Esophagus muscularis mucosa (tissue), 3 donors: ENCODE data around the gene DYNLT2B.

Experiments
- POLR2A ChIP-seq: fragments of 450-650 bp; IDR thresholded peaks from one replicate; pipeline ENCODE4 v1.6.1; 2017; ENCODE audit warnings: antibody characterized with exemption, moderate library complexity, mild to moderate bottlenecking, low read depth
- TF ChIP-seq, protein P1 (sequence below), 3 experiments: fragments of 200-600 bp in 2 of 3; fragments of 450-650 bp in 1 of 3; sonication (generic) in 2 of 3; IDR thresholded peaks; one replicate each; pipeline ENCODE4 v1.5.1; 2017 to 2019; ENCODE audit warnings: antibody characterized with exemption in 3 of 3, mild to moderate bottlenecking in 2 of 3, moderate library complexity in 1 of 3

DNA sequence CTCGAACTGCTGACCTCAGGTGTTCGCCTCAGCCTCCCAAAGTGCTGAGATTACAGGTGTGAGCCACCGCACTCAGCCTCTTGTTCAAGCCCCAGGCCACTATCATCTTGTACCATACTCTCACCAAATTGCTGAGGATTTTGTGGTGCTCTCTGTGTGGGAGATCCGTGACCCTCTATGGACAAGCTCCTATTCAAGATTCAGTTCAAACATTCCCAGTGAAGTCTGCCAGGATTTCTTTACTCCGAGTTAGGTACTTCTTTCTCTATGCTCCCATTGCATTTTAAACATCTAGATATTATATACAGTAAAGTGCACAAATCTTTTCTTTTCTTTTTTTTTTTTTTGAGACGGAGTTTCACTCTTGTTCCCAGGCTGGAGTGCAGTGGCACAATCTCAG is 21.0 kb upstream of the DYNLT2B start:
- TF ChIP-seq, protein P1, sequence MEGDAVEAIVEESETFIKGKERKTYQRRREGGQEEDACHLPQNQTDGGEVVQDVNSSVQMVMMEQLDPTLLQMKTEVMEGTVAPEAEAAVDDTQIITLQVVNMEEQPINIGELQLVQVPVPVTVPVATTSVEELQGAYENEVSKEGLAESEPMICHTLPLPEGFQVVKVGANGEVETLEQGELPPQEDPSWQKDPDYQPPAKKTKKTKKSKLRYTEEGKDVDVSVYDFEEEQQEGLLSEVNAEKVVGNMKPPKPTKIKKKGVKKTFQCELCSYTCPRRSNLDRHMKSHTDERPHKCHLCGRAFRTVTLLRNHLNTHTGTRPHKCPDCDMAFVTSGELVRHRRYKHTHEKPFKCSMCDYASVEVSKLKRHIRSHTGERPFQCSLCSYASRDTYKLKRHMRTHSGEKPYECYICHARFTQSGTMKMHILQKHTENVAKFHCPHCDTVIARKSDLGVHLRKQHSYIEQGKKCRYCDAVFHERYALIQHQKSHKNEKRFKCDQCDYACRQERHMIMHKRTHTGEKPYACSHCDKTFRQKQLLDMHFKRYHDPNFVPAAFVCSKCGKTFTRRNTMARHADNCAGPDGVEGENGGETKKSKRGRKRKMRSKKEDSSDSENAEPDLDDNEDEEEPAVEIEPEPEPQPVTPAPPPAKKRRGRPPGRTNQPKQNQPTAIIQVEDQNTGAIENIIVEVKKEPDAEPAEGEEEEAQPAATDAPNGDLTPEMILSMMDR (IDR thresholded peaks at IDR 0.05) = no peak
- no peak for TF ChIP-seq POLR2A
